ENCODE results near the gene TMEM89. TPM values are rescaled to one million over a fixed set of nuclear protein-coding genes. Genes with fewer than 3 reads are reported as not detected.

The TMEM89 gene
- total RNA-seq, 4 donors from 2014 or later: not detected

- WGBS, 2 donors: 91 to 96% methylated on average over 7 to 8 of the region's 8 CpGs
- intact Hi-C loops (cut with DNase I): no loop called here
- Histone ChIP-seq H3K9me3 (no peaks in the 10 kb centered on the region), H3K4me3 (replicated peaks in 1 of 3) (no peak overlapping the region), H3K27ac (no peak overlapping the region), H3K36me3 (no peaks in the 10 kb centered on the region), H3K27me3 (no peaks in the 10 kb centered on the region), H3K4me1 (no peaks in the 10 kb centered on the region)
- no peak for TF ChIP-seq POLR2A (IDR thresholded peaks at IDR 0.05)
- TF ChIP-seq CTCF (IDR thresholded peaks at IDR 0.05): no peak
- DNase-seq: no peak
Observed at GRCh38 chr3:48585411-48585810, 36.2 kb downstream of the TMEM89 start.

- 74 to 100% methylated on average over 3 to 4 of the region's 9 CpGs for WGBS, 2 donors
- H3K36me3 ChIP-seq: no peaks in the 10 kb centered on the region
Observed at GRCh38 chr3:48584836-48585235, 36.7 kb downstream of the TMEM89 start.

GRCh38 chr3:48581621-48582481, 39.7 kb downstream of the TMEM89 start:
- 93 to 95% methylated on average over 12 to 14 of the region's 14 CpGs for whole genome bisulfite sequencing, 2 donors
- Histone ChIP-seq H3K27ac (no peak overlapping the region), H3K4me3 (replicated peaks in 1 of 3) (no peak overlapping the region), H3K4me1 (no peaks in the 10 kb centered on the region), H3K9me3 (no peaks in the 10 kb centered on the region), H3K36me3 (no peaks in the 10 kb centered on the region), H3K27me3 (no peaks in the 10 kb centered on the region)
- TF ChIP-seq POLR2A (IDR thresholded peaks at IDR 0.05): no peak
- TF ChIP-seq CTCF (IDR thresholded peaks at IDR 0.05): no peak
- DNase-seq: no peak
- intact Hi-C loops (cut with DNase I): no loop called here

More at GRCh38 chr3:48584836-48585235, 36.7 kb downstream of the TMEM89 start:
- intact Hi-C loops (cut with DNase I): no loop called here
- Histone ChIP-seq H3K4me1 (no peaks in the 10 kb centered on the region), H3K27me3 (no peaks in the 10 kb centered on the region), H3K4me3 (replicated peaks in 1 of 3) (no peak overlapping the region), H3K27ac (no peak overlapping the region), H3K9me3 (no peaks in the 10 kb centered on the region)
- TF ChIP-seq CTCF (IDR thresholded peaks at IDR 0.05) (no peak), POLR2A (IDR thresholded peaks at IDR 0.05) (no peak)
- no peak for DNase-seq

GRCh38 chr3:48576647-48577046, 44.9 kb downstream of the TMEM89 start:
- intact Hi-C loops (cut with DNase I): no loop called here
- no peaks in the 10 kb centered on the region for H3K27me3 ChIP-seq
- H3K4me3 ChIP-seq (replicated peaks in 1 of 3): no peak overlapping the region
- no peaks in the 10 kb centered on the region for H3K9me3 ChIP-seq
- H3K36me3 ChIP-seq: no peaks in the 10 kb centered on the region
- DNase-seq: no peak
- 74 to 100% methylated on average over 3 to 4 of the region's 4 CpGs for WGBS, 2 donors
- no peaks in the 10 kb centered on the region for H3K4me1 ChIP-seq
- TF ChIP-seq POLR2A (IDR thresholded peaks at IDR 0.05): no peak
- TF ChIP-seq CTCF (IDR thresholded peaks at IDR 0.05): no peak
- no peak overlapping the region for H3K27ac ChIP-seq

GRCh38 chr3:48575366-48575765, 46.2 kb downstream of the TMEM89 start:
- 80 to 86% methylated on average over 11 to 13 of the region's 17 CpGs for WGBS, 2 donors
- no peak overlapping the region for H3K27ac ChIP-seq
- no peak overlapping the region for H3K4me3 ChIP-seq (replicated peaks in 1 of 3)
- no peaks in the 10 kb centered on the region for H3K36me3 ChIP-seq
- no peaks in the 10 kb centered on the region for H3K9me3 ChIP-seq
- H3K4me1 ChIP-seq: no peaks in the 10 kb centered on the region
- intact Hi-C loops (cut with DNase I): no loop called here
- no peak for TF ChIP-seq CTCF (IDR thresholded peaks at IDR 0.05)
- TF ChIP-seq POLR2A (IDR thresholded peaks at IDR 0.05): no peak
- no peaks in the 10 kb centered on the region for H3K27me3 ChIP-seq
- no peak for DNase-seq

All from thyroid gland (tissue), 4 donors.